ENCODE results near the gene PTPRN2.

PTPRN2 gene

DNA sequence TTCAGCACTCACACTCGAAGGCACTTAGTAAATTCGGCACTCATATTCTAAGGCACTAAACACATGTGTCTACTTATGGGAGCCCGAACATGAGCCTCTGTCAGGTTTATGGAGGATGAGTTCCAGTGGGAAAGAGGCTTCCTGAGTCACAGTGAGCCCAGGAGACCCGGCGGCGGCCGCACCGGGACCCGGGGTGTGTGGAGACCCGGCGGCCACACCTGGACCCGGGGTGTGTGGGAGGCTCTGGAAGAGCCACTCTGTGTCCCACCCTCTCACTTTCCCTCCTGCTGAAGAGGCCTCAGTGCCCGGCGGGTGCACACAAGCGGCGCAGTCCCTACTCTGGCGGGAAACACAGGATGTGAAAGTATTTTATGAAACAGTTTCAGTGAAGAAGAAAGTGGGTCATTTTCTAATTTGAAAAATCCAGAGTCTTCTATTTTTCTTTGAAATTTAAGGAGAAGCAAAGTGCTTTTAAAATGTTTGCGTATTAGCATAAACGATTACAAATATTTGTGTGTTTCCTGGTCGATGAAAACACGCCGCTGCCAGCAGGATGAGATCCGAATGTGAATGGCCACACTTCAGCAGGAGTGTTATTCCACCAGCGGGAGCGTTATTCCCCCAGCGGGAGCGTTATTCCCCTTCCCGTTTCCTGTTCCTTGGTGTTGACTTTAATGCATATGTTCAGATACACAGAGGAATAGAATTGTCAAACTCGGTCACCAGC is 625.7 kb downstream of the PTPRN2 start:
- TF ChIP-seq, protein P1, sequence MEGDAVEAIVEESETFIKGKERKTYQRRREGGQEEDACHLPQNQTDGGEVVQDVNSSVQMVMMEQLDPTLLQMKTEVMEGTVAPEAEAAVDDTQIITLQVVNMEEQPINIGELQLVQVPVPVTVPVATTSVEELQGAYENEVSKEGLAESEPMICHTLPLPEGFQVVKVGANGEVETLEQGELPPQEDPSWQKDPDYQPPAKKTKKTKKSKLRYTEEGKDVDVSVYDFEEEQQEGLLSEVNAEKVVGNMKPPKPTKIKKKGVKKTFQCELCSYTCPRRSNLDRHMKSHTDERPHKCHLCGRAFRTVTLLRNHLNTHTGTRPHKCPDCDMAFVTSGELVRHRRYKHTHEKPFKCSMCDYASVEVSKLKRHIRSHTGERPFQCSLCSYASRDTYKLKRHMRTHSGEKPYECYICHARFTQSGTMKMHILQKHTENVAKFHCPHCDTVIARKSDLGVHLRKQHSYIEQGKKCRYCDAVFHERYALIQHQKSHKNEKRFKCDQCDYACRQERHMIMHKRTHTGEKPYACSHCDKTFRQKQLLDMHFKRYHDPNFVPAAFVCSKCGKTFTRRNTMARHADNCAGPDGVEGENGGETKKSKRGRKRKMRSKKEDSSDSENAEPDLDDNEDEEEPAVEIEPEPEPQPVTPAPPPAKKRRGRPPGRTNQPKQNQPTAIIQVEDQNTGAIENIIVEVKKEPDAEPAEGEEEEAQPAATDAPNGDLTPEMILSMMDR (IDR thresholded peaks at IDR 0.05; ENCODE audit: low read depth, low read length) = no peak
- no peak for DNase-seq (ENCODE audit: extremely low read depth, low read depth)

DNA sequence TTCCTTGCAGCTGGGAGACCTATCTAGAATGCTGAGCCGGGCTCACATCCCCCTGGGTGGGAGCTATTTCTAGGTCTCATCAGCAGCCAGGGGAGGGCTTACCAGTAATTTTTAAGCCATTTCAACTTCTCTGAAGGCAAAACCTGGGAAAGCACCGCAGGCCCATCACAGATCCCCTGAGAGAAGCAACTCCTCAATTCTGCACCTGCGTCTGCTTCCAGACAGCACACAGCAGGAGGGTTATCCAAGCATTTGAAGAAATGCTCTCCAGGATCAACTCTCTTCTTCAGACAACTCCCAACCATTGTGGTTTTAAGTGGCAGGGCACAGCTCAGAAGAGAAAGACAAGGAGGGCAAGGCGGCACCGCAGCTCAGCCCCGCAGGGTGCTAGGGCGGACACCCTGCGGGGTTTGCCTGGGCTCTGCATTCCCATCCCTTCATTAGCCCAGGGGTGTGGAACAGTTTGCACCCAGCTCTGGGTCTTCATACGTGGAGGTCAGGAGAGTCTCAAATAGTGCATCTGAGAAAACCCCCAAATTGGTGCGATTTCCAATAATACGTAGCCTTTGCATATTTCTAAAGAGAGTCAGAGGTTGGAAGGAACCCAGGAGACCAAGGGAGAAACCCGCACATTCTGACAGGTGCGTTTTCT is 632.1 kb downstream of the PTPRN2 start:
- TF ChIP-seq, protein P1 (IDR thresholded peaks at IDR 0.05; ENCODE audit: low read depth, low read length) = no peak
- no peak for DNase-seq (ENCODE audit: extremely low read depth, low read depth)

DNA sequence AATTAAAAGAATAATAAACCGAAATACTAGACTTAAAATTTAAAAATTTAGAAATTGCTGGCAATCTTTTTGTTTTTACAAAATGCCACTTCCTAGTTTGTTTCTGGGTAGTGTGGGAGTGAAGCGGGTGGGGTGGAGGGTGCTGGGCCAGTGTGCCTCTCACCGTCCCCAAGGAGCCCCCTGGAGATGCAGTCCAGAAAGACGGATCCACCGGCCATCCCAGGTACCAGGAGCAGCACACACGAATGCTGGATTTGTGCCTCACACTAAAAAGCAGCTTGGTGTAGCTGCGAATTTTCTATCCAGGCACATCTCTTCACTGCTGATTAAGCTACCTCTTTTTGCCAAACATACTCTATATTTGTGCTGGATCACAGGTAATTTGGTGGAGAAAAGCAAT is 632.7 kb downstream of the PTPRN2 start:
- TF ChIP-seq, protein P1 (IDR thresholded peaks at IDR 0.05; ENCODE audit: low read depth, low read length) = no peak

DNA sequence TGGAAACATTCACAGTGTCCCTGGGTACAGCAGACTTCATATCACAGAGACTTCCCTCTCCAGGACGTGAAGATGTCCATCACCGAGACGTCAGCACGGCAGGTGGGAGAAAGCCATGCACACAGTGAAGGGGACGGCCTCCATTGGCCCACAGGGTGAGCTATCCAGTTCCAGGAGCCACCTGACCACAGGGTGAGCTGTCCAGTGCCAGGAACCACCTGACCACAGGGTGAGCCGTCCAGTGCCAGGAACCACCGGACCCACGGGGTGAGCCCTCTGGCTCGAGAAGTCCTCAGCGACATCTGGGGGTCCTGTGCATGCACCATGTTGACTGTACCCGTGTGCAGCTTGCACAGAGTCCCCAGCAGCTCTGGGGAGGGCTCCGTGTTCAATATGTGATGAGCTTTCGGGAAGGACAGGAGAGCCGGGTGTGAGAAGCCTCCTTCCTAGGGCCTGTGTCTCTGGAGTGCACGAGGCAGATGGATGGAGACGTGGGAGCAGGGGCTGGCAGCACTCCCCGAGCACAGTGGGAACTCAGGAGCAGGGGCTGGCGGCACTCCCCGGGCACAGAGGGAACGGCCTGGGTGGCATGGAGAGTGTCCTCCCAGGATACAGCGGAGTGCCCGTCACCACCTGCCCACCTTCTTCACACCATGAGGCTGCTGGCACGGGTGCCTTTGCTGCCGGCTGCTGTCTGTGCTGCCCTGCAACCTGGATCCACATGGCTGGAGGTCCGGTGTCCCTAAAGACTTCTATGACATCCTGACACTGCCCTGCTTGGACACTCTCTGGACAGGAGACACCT is 634.6 kb downstream of the PTPRN2 start:
- TF ChIP-seq, protein P1 (IDR thresholded peaks at IDR 0.05; ENCODE audit: low read depth, low read length) = no peak
- DNase-seq (ENCODE audit: extremely low read depth, low read depth) = no peak

More for the DNA sequence above, 632.7 kb downstream of the PTPRN2 start:
- no peak for DNase-seq (ENCODE audit: extremely low read depth, low read depth)

DNA sequence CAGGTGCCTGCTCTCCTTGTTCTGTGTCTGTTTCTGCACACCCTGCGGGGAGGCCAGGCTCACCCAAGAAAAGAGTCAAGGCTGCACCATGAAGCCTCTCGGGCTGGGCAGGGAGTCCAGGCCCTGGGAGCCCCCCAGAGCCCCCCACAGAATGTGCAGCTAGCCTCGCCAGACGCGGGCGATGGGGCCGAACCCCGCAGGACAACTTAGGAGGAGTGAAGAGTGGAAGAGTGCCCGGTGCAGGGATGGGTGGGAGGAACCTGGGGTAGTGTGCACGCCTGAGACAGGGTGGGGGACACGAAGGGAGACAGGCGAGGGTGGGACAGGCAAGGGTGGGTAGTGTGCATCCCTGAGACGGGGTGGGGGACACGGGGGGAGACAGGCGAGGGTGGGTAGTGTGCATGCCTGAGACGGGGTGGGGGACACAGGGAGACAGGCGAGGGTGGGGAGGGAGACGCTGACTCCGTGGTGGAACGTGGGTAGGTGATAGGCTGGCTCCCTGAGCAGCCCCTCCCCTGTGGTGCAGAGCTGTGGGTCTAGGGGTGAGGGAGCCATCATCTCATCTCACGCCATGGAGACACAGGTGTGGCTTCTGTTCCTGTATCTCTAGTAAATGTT is 635.5 kb downstream of the PTPRN2 start:
- no peak for DNase-seq (ENCODE audit: extremely low read depth, low read depth)
- TF ChIP-seq, protein P1 (IDR thresholded peaks at IDR 0.05; ENCODE audit: low read depth, low read length) = no peak

DNA sequence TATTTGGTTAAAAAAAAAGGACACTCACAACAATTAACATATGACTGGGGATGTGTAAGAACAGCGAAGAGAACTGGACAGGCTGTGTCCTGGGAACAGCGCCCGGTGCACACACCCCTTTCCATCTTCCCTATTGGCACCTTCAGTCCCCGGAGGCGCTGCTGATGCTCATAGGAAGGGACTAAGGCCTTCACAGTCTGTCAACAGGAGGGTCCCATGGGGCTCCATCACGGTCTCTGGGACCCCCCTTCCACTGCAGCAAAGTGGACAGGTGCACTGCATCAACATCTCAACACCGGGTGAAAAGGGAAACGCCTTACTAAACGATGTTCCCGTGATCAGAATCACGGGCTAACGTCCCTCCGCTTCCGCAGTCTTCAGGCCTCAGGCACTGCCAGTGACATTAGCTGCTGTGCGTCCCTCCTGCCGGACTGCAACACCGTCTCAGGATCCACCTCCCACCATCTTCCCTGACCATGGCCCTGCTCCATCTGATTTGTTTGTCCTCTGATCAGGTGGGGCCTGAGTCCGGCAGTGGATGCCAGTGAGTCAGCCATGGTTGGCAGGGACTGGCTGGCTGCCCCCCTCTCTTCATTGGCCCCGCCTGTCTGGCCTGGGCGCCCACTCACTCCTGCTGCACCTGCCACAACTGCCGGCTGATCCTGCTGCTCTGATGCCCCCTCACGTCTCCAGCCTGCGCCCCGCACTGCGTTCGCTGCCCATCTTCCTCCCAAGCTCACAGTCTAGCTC is 636.1 kb downstream of the PTPRN2 start:
- no peak for DNase-seq (ENCODE audit: extremely low read depth, low read depth)
- TF ChIP-seq, protein P1 (IDR thresholded peaks at IDR 0.05; ENCODE audit: low read depth, low read length) = no peak

Measured in AG09319 (cell line).